Measurements from ENCODE around the gene AGMAT.
A peak's percentile ranks its signal among the peaks of the same experiment; 100 is the strongest.
"Not testable (repeated sequence)": the region's sequence is repeated elsewhere in the genome, so short reads cannot be mapped to it uniquely, and the experiment has no call there.

The AGMAT gene

DNA sequence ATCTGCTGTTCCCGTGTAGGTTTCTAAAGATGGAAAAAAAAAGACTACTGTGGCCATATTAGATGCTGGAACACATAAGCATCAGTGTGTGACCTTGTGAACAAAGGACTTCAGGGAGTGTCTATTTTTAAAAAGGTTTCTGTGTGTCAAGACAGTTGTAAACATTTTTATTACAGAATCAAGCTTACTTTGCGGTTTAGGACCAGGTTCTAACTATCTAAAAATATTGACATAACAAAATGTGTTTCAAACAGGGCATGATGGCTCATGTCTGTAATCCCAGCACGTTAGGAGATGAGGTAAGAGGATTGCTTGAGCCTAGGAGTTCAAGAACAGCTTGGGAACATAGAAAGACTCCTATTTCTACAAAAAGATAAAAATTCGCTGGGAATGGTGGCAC is 25.3 kb upstream of the AGMAT start:
- peak; percentile 26 for DNase-seq

- DNase-seq: no peak
Measured at GRCh38 chr1:15609631-15610030, 24.8 kb upstream of the AGMAT start.

DNA sequence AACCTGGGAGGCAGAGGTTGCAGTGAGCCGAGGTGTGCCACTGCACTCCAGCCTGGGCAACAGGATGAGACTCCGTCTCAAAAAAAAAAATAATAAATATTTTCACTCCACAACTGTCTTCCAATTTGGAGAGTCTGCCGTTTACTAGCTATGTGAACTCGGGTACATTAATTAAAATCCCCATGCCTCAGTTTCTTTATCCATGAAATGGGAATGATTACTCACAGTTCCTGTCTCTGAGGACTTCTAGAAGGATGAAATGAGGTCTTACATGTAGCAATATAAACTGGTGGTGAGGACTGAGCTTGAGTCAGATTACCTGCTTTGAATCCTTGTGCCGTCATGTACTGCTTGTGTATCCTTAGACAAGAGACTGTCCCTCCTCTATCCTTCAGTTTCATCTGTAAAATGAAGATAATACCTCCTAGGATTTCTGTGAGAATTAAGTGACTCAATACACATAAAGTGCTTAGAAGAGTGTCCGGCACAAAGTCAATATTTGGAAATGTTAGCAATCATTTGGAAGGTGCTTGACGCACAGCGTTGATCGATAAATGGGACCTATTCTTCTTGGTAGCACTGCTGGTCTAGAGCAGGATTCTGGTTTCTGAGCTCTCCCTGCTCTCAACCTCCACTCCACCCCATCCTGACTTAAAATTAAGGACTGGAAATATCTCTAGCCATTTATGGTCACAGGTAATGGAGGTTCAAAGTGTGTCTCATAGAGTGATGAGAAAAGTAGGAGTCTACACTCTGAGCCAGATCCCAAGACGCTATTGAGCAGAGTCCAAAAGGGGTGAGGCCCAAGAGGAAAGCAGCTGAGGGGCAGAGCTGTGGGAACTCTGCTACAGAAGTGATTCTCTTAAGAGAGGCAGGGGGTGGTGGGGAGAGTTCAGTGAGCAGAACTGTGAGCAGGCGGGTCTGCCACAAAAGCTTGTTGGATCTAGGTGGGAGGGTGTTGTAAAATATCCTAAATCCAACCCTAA is 20.8 kb upstream of the AGMAT start:
- DNase-seq: no peak

GRCh38 chr1:15604400-15604799 is 19.5 kb upstream of the AGMAT start:
- not testable (repeated sequence) for DNase-seq

GRCh38 chr1:15603966-15604282 is 19.1 kb upstream of the AGMAT start:
- DNase-seq: not testable (repeated sequence)

DNA sequence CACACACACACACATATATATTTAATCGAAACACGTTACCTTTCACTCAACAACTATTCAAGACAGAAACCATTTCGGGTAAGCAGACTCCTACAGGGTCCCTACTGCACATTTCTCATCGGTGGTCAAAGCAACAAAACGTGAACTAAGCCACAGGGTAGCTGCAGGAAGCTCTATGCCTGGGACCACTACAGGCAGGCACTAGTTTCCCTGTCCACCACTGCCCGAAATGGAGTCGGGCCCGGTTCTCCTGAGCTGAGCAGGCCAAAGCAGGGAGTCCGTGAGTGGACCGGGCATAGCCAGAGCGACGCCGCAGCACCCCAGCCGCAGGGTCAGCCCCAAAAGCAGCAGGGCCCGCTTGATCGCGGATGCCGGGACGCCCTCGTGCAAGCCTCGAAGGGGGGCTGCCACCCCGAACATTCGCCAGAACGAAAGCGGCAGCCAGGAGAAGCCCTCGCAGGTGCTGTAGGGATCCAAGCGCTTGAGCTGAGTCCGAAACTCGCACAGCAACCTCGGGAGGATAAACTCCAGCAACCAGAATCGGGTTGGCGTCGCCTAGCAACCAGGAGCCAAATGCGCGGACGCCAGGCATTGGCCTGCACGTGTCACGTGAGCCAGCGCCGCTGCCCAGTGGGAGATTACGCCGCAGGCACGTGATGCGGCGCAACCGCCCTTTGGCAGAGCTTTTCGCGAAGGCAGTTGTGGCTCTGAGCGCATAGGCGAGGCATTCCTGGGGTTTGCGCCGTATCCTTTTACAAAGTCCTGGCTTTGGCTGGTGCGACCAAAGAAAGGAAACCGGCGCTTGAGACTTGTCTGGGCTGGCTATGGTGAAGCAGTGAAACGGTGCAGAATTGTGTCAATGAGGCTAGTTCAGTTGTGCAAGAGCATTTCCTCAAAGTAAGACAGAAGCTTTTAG is 18.5 kb upstream of the AGMAT start:
- peak; percentile 83 for DNase-seq

GRCh38 chr1:15598436-15598835 is 13.6 kb upstream of the AGMAT start:
- DNase-seq: no peak

GRCh38 chr1:15595809-15596617 is 11.2 kb upstream of the AGMAT start:
- no peak for DNase-seq

- DNase-seq: no peak
Measured at GRCh38 chr1:15592285-15592684, 7.4 kb upstream of the AGMAT start.

DNA sequence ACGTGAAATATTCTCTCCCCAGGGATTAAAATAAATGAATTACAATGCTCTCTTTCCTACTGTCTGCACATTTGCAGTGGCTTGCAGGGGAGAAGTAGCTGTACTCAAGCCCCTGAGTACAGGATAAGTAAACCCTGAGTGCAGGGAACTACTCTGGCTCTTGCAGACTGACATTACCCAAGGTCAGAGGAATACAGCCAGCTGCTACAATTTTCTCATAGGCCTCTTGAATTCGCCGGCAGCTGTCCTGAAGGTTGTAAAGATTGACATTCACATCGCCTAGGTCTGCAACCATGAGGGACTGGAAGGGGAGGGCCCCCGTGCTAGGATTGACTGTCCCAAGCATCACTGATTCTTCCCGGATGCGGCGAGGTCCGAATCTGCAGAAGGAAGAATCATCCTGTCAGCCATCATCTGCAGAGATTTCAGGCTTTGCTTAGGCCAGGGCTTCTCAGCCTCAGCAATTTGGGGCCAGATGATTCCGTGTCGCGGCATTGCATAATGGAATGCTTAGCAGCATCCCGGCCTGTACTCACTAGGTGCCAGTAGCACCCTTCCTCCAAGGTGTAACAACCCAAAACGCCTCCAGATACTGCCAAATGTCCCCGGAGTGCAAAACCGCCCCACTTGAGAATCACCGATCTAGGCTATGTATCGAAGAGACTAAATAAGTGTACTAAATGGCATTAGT is 1.7 kb downstream of the AGMAT start:
- no peak for DNase-seq

- no peak for DNase-seq
Measured at GRCh38 chr1:15579683-15580047, 5.2 kb downstream of the AGMAT start.

DNA sequence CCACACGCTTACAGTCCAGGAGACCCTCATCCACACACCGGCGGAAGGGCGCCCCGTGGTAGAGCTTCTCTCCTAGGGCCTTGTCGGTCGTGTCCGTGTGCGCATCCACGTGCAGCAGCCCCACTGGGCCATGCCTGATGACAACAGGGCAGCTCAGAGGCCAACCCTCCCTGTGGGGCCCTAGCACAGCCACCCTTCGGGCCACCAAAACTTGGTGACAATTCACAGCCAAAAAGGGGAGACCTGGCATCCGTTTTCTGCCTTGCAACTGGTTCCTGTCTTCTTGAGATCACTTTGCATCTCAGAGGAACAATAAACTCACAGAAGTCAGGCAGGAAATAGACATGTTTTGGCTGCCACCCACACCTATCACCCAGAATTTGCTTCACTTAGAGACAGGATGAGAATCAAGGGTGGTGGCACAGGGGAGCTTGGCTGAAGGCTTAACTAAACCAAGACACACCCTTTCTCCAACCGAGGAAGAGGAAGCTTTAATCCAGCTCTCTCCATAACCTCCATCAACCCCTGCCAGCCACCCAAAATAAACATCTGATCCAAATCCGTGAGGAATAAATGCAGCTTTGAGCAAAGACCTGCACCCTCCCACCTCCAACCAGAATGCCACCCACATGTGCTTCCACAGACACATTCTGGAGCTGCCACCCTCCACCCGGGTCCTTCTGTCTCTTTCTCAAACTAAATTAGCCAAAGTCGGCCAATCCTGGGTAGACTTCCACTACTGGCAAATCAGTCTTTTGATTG is 5.7 kb downstream of the AGMAT start:
- no peak for DNase-seq

DNA sequence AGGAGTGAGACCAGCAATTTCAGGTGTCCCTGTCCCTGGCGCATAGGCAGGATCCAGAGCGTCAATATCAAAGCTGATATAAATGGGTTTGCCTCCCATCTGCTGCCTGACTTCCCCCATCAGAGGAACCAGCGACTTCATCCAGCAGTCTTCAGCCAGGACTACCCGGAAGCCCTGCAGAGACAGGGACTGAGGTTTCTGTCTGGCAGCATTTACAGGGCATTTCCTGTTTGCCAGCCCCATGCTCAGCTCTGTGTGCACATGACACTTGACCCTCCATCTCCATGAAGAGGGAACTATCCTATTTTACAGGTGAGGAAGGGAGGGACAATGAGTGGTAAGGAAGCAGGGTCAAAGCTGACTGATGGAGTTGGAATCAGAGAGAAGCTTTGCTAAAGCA is 7.2 kb downstream of the AGMAT start:
- DNase-seq: no peak

DNA sequence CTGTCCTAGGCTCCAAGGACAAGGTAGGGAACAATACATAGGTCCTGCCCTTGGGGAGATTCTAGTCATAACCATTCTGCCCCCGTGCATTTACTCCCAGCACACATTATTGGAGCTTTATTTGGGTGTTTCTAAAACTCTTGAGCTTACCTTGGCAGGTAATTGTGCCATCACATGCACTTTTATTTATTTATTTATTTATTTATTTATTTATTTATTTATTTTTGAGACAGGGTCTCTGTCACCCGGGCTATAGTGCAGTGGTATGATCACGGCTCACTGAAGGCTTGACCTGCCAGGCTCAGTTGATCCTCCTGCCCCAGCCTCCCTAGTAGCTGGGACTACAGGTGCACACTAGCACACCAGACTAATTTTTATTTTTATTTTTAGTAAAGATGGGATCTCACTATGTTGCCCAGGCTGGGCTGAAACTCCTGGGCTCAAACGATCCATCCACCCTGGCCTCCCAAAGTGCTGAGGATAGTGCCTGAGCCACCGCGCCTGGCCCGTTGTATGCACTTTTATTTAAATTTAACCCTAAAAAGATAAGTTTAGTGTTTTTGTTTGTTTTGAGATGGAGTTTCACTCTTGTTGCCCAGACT is 9.2 kb downstream of the AGMAT start:
- no peak for DNase-seq

DNA sequence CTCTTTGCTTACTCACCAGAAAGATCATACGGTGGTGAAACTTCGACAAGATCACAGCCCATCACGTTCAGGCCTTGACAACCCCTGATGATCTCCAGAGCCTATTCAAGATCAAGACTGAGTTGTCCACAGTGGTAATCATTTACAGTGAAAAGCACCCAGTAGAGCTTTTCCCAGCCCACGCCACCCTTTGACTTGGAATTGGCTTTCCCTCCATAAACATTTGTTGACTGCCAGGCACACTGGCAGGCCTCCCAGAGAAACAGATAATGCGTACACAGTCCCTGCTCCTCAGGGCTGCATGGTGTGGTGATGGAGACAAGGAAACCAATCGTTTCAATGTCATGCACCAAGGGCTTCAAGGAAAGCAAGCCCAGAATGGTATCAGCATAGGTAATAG is 10.1 kb downstream of the AGMAT start:
- no peak for DNase-seq

DNA sequence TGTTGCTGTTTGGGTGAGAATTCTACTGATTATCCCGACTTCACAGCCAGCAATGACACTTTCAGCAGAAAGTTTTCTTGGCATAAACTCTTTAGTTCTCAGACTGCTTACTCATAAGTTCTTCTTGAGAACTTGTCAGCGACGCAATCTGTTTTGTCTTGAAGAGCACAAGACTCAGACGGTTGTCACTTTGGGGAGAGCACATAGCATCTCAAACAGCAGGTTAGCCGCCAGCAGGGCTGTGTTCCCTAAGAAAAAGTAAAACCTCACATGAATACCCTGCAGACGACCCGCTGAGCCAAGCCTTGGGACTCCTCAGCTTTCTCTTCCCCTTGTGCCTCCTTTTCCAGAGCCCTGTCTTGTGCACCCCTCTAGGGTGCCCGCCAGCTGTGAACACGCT is 11.4 kb downstream of the AGMAT start:
- no peak for DNase-seq

DNA sequence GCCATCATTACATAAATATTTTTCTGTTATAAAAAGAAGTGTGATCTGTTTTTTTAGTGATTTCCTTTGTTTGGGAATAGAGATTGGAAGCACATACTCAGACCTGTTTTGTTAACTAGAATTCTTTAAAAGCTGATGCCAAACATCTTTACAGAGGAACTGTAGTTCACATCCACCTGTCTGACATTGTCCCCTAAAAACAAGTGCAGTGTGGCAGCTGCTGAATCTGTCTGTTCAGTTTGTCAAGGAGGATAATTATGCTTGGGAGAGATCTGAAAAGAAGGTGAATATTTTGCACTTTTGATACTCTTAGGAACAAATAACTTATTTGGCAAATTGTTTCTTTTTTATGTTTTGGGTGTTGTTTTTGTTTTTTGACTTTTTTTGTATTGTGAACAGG is 13.6 kb downstream of the AGMAT start:
- no peak for DNase-seq

GRCh38 chr1:15570861-15571260 is 14.0 kb downstream of the AGMAT start:
- no peak for DNase-seq

DNA sequence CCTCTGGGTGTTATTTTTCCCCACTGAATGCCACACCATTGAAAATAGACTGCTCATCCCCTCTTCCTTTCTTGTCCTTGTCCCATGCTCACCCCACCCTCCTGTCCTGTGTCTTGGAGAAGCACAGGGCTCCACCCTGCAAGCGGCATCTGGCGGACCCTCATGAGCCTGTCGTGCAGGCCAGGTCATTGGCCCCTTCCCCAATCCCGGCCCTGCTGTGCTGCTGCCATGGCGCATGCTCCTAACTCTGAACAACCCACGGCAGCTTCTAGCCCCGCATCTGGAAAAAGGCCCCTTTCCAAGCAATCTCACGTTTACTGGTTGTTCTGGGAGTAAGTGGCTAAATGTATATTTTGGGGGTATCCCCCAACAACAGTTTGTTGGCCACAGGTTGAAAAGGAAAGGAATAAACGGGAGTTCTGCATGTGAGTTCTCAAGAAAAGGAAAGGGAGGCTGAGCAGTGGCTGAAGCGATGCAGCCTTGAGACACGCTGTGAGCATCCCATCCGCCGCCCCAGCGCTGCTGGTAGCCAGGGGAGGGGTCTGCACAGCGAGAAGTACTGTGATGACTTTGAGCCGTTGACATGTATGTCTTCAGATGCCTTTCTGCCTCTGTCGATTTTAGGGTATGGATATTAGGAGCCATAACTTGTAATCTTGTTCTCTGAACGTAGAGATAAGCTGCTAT is 16.3 kb downstream of the AGMAT start:
- DNase-seq: no peak

DNA sequence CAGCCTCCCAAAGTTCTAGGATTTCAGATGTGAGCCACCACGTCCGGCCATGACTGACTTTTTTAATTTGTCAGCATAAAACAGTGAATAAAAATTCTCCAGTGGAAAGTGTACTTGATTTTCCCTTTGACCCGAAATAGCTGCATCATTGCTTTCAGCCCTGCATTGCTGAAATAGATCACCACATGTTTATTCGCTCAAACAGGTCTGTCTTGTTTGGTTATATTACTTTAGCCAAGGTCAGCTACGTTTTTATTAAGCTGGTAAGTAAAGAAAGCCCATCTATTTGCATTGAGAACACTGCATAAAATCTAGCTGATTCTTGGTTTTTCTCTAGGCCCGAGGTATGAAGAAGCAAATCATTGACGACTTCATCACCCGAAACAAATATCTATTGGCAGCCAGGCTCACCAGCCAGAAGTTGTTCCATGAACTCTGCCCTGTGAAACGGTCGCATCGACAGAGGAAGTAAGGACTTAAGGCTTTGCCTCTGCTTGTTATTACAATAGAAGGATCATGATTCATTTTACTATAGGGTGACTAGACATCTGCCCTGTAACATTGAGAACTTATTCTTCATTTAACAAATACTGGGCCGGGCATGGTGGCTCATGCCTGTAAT is 25.6 kb downstream of the AGMAT start:
- DNase-seq: no peak
